ENCODE results near the gene BSND.

BSND gene

GRCh38 chr1:54977533-54978297 lies 21.0 kb upstream of the BSND start:
- peaks cover 48% of the 10 kb centered on the region for H3K27me3 ChIP-seq (ENCODE audit: insufficient read depth, low read length)
- H3K27ac ChIP-seq (ENCODE audit: low read length), result no peak overlapping the region
- no peaks in the 10 kb centered on the region for H3K36me3 ChIP-seq (ENCODE audit: insufficient read depth, low read depth, low read length)
- no peak overlapping the region for H3K9ac ChIP-seq (ENCODE audit: low read depth, low read length)
- H3K4me3 ChIP-seq (ENCODE audit: low read length), result no peak overlapping the region
- H3K4me1 ChIP-seq (ENCODE audit: insufficient read depth, low read length), result peaks cover 3% of the 10 kb centered on the region
- H3K9me3 ChIP-seq (ENCODE audit: insufficient read depth, low read depth, low read length), result no peaks in the 10 kb centered on the region

GRCh38 chr1:54978528-54979326 lies 20.0 kb upstream of the BSND start:
- H3K36me3 ChIP-seq (ENCODE audit: insufficient read depth, low read depth, low read length), result no peaks in the 10 kb centered on the region
- no peak overlapping the region for H3K4me3 ChIP-seq (ENCODE audit: low read length)
- no peak overlapping the region for H3K9ac ChIP-seq (ENCODE audit: low read depth, low read length)
- peaks cover 6% of the 10 kb centered on the region for H3K4me1 ChIP-seq (ENCODE audit: insufficient read depth, low read length)
- no peak overlapping the region for H3K27ac ChIP-seq (ENCODE audit: low read length)
- H3K9me3 ChIP-seq (ENCODE audit: insufficient read depth, low read depth, low read length), result no peaks in the 10 kb centered on the region
- H3K27me3 ChIP-seq (ENCODE audit: insufficient read depth, low read length), result peaks cover 48% of the 10 kb centered on the region

GRCh38 chr1:54979327-54979891 lies 19.3 kb upstream of the BSND start:
- Histone ChIP-seq H3K27me3 (ENCODE audit: insufficient read depth, low read length) (peaks cover 48% of the 10 kb centered on the region), H3K27ac (ENCODE audit: low read length) (no peak overlapping the region)

GRCh38 chr1:54980046-54980527 lies 18.6 kb upstream of the BSND start:
- Histone ChIP-seq H3K27me3 (ENCODE audit: insufficient read depth, low read length) (peaks cover 48% of the 10 kb centered on the region), H3K4me3 (ENCODE audit: low read length) (peak overlapping the region; percentile 60; the same call in 1 of the 2 replicates)

More at GRCh38 chr1:54979327-54979891, 19.3 kb upstream of the BSND start:
- Histone ChIP-seq H3K36me3 (ENCODE audit: insufficient read depth, low read depth, low read length) (no peaks in the 10 kb centered on the region), H3K9ac (ENCODE audit: low read depth, low read length) (no peak overlapping the region), H3K4me3 (ENCODE audit: low read length) (no peak overlapping the region), H3K9me3 (ENCODE audit: insufficient read depth, low read depth, low read length) (no peaks in the 10 kb centered on the region), H3K4me1 (ENCODE audit: insufficient read depth, low read length) (peaks cover 6% of the 10 kb centered on the region)

GRCh38 chr1:54980528-54981241 lies 18.0 kb upstream of the BSND start, which contains the start of gene TMEM61:
Gene TMEM61, plus strand, starts transcription at chr1:54980628. Its CDS starts 438 bp downstream, at chr1:54981066.
- Histone ChIP-seq H3K27me3 (ENCODE audit: insufficient read depth, low read length) (peaks cover 48% of the 10 kb centered on the region), H3K36me3 (ENCODE audit: insufficient read depth, low read depth, low read length) (no peaks in the 10 kb centered on the region), H3K4me1 (ENCODE audit: insufficient read depth, low read length) (peaks cover 6% of the 10 kb centered on the region), H3K4me3 (ENCODE audit: low read length) (peak within 1 kb of the TSS; percentile 60; the same call in 1 of the 2 replicates), H3K9ac (ENCODE audit: low read depth, low read length) (no peak within 1 kb of the TSS), H3K27ac (ENCODE audit: low read length) (no peak within 1 kb of the TSS), H3K9me3 (ENCODE audit: insufficient read depth, low read depth, low read length) (no peaks in the 10 kb centered on the region)

More at GRCh38 chr1:54980046-54980527, 18.6 kb upstream of the BSND start:
- no peak overlapping the region for H3K9ac ChIP-seq (ENCODE audit: low read depth, low read length)
- H3K27ac ChIP-seq (ENCODE audit: low read length), result no peak overlapping the region
- no peaks in the 10 kb centered on the region for H3K36me3 ChIP-seq (ENCODE audit: insufficient read depth, low read depth, low read length)
- no peaks in the 10 kb centered on the region for H3K9me3 ChIP-seq (ENCODE audit: insufficient read depth, low read depth, low read length)
- H3K4me1 ChIP-seq (ENCODE audit: insufficient read depth, low read length), result peaks cover 6% of the 10 kb centered on the region

- Histone ChIP-seq H3K4me1 (ENCODE audit: insufficient read depth, low read length) (peaks cover 6% of the 10 kb centered on the region), H3K27me3 (ENCODE audit: insufficient read depth, low read length) (peaks cover 48% of the 10 kb centered on the region), H3K27ac (ENCODE audit: low read length) (no peak overlapping the region), H3K9ac (ENCODE audit: low read depth, low read length) (no peak overlapping the region), H3K4me3 (ENCODE audit: low read length) (no peak overlapping the region), H3K36me3 (ENCODE audit: insufficient read depth, low read depth, low read length) (no peaks in the 10 kb centered on the region), H3K9me3 (ENCODE audit: insufficient read depth, low read depth, low read length) (no peaks in the 10 kb centered on the region)
These were observed 17.3 kb upstream of the BSND start for GRCh38 chr1:54981466-54981865.

GRCh38 chr1:54982739-54983138 lies 16.0 kb upstream of the BSND start:
- H3K27ac ChIP-seq (ENCODE audit: low read length), result no peak overlapping the region
- no peaks in the 10 kb centered on the region for H3K9me3 ChIP-seq (ENCODE audit: insufficient read depth, low read depth, low read length)
- H3K4me3 ChIP-seq (ENCODE audit: low read length), result no peak overlapping the region
- no peak overlapping the region for H3K9ac ChIP-seq (ENCODE audit: low read depth, low read length)
- H3K36me3 ChIP-seq (ENCODE audit: insufficient read depth, low read depth, low read length), result no peaks in the 10 kb centered on the region
- H3K27me3 ChIP-seq (ENCODE audit: insufficient read depth, low read length), result peaks cover 48% of the 10 kb centered on the region
- H3K4me1 ChIP-seq (ENCODE audit: insufficient read depth, low read length), result peaks cover 6% of the 10 kb centered on the region

GRCh38 chr1:54984131-54984842 lies 14.4 kb upstream of the BSND start:
- peaks cover 3% of the 10 kb centered on the region; the same call in 1 of the 2 replicates for H3K4me1 ChIP-seq (ENCODE audit: insufficient read depth, low read length)
- H3K9me3 ChIP-seq (ENCODE audit: insufficient read depth, low read depth, low read length), result no peaks in the 10 kb centered on the region
- no peaks in the 10 kb centered on the region for H3K36me3 ChIP-seq (ENCODE audit: insufficient read depth, low read depth, low read length)
- no peak overlapping the region for H3K9ac ChIP-seq (ENCODE audit: low read depth, low read length)
- no peak overlapping the region for H3K27ac ChIP-seq (ENCODE audit: low read length)
- peaks cover 32% of the 10 kb centered on the region for H3K27me3 ChIP-seq (ENCODE audit: insufficient read depth, low read length)
- no peak overlapping the region for H3K4me3 ChIP-seq (ENCODE audit: low read length)

GRCh38 chr1:54985556-54985955 lies 13.2 kb upstream of the BSND start:
- H3K36me3 ChIP-seq (ENCODE audit: insufficient read depth, low read depth, low read length), result no peaks in the 10 kb centered on the region
- H3K4me1 ChIP-seq (ENCODE audit: insufficient read depth, low read length), result peaks cover 3% of the 10 kb centered on the region; the same call in 1 of the 2 replicates
- no peak overlapping the region for H3K27ac ChIP-seq (ENCODE audit: low read length)
- no peak overlapping the region for H3K9ac ChIP-seq (ENCODE audit: low read depth, low read length)
- H3K4me3 ChIP-seq (ENCODE audit: low read length), result no peak overlapping the region
- H3K27me3 ChIP-seq (ENCODE audit: insufficient read depth, low read length), result peaks cover 19% of the 10 kb centered on the region
- H3K9me3 ChIP-seq (ENCODE audit: insufficient read depth, low read depth, low read length), result no peaks in the 10 kb centered on the region

GRCh38 chr1:54986025-54986424 lies 12.7 kb upstream of the BSND start:
- Histone ChIP-seq H3K27me3 (ENCODE audit: insufficient read depth, low read length) (peaks cover 15% of the 10 kb centered on the region), H3K9me3 (ENCODE audit: insufficient read depth, low read depth, low read length) (no peaks in the 10 kb centered on the region), H3K36me3 (ENCODE audit: insufficient read depth, low read depth, low read length) (no peaks in the 10 kb centered on the region), H3K9ac (ENCODE audit: low read depth, low read length) (no peak overlapping the region), H3K4me3 (ENCODE audit: low read length) (no peak overlapping the region), H3K27ac (ENCODE audit: low read length) (no peak overlapping the region), H3K4me1 (ENCODE audit: insufficient read depth, low read length) (peaks cover 3% of the 10 kb centered on the region; the same call in 1 of the 2 replicates)
